IMR-90 (cell line): ENCODE data around the gene PTPRH. TPM values are rescaled to one million over a fixed set of nuclear protein-coding genes. Genes with fewer than 3 reads are reported as not detected.

Experiments used
- ATAC-seq: fragments of 200-7000 bp; cut with Tn5 transposase; 2 replicates; pipeline ENCODE4 v1.9.1; 2020; ENCODE audit warnings: low read depth, mild to moderate bottlenecking, moderate library complexity
- BruUV-seq: library from RNA; stranded (reverse); fragments of 400-500 nt; replicated peaks from 2 replicates; lab custom pipeline; 2021; lab: Mats Ljungman, UMichigan
- CTCF ChIA-PET: fragments of 300-600 bp; formaldehyde crosslinking; extraction: SDS; loops from one replicate; lab custom pipeline; 2021; ENCODE audit warnings: antibody characterized with exemption; lab: Yijun Ruan, JAX
- POLR2A ChIA-PET: fragments of 300-600 bp; sonication (Branson Sonifier 250); formaldehyde crosslinking; loops from one replicate; lab custom pipeline; 2022; ENCODE audit warnings: antibody characterized with exemption; ENCODE audit not compliant: unreplicated experiment; lab: Charles Lee
- DNase-seq: peaks from one replicate; pipeline ENCODE4 v3.0.0; 2013
- H2AFZ ChIP-seq: replicated peaks from 2 replicates; pipeline ENCODE3; 2013; ENCODE audit warnings: low read length, mild to moderate bottlenecking; ENCODE audit not compliant: poor library complexity
- H2AK5ac ChIP-seq: 2 replicates; pipeline ENCODE4 v1.6.1; 2013; ENCODE audit warnings: low read depth, low read length, inconsistent platforms
- H2AK9ac ChIP-seq: replicated peaks from 2 replicates; pipeline ENCODE3; 2013; ENCODE audit warnings: mild to moderate bottlenecking, low read depth, low read length, moderate library complexity; ENCODE audit not compliant: poor library complexity
- H2BK120ac ChIP-seq: 2 replicates; pipeline ENCODE4 v1.6.1; 2013; ENCODE audit warnings: low read depth, low read length, inconsistent platforms
- H2BK15ac ChIP-seq: 3 replicates; pipeline ENCODE4 v1.6.1; 2013; ENCODE audit warnings: low read depth, low read length, inconsistent platforms
- H2BK20ac ChIP-seq: 2 replicates; pipeline ENCODE4 v1.6.1; 2013; ENCODE audit warnings: low read depth, mild to moderate bottlenecking, inconsistent platforms, low read length, moderate library complexity
- H2BK5ac ChIP-seq: 2 replicates; pipeline ENCODE4 v1.6.1; 2013; ENCODE audit warnings: mild to moderate bottlenecking, low read depth, low read length, inconsistent platforms; ENCODE audit not compliant: poor library complexity, severe bottlenecking
- H3K14ac ChIP-seq: replicated peaks from 2 replicates; pipeline ENCODE4 v1.6.1; 2013; ENCODE audit warnings: low read depth, low read length, inconsistent platforms
- H3K18ac ChIP-seq: 2 replicates; pipeline ENCODE4 v1.6.1; 2013; ENCODE audit warnings: low read depth, low read length, control low read depth
- H3K23ac ChIP-seq: 2 replicates; pipeline ENCODE4 v1.6.1; 2013; ENCODE audit warnings: low read depth, low read length, inconsistent platforms
- H3K27ac ChIP-seq: 2 replicates; pipeline ENCODE4 v1.5.1; 2013; ENCODE audit warnings: mild to moderate bottlenecking, control low read depth, low read length; ENCODE audit not compliant: insufficient read depth
- H3K27me3 ChIP-seq: 2 replicates; pipeline ENCODE4 v1.6.1; 2013; ENCODE audit warnings: low read length; ENCODE audit not compliant: control insufficient read depth, insufficient read depth
- H3K36me3 ChIP-seq: 2 replicates; pipeline ENCODE4 v1.6.1; 2013; ENCODE audit warnings: low read length, mixed read lengths; ENCODE audit not compliant: control insufficient read depth, insufficient read depth
- H3K4ac ChIP-seq: 2 replicates; pipeline ENCODE4 v1.6.1; 2013; ENCODE audit warnings: low read depth, low read length, inconsistent platforms
- H3K4me1 ChIP-seq: 2 replicates; pipeline ENCODE4 v1.6.1; 2013; ENCODE audit warnings: low read length, mixed read lengths; ENCODE audit not compliant: control insufficient read depth, insufficient read depth
- H3K4me2 ChIP-seq: 2 replicates; pipeline ENCODE4 v1.6.1; 2013; ENCODE audit warnings: low read depth, mild to moderate bottlenecking, control low read depth, low read length, moderate library complexity
- H3K4me3 ChIP-seq: 2 replicates; pipeline ENCODE4 v1.5.1; 2013; ENCODE audit warnings: low read depth, mild to moderate bottlenecking, control low read depth, low read length, moderate library complexity; ENCODE audit not compliant: insufficient read depth
- H3K56ac ChIP-seq: 2 replicates; pipeline ENCODE4 v1.6.1; 2013; ENCODE audit warnings: low read length, inconsistent platforms; ENCODE audit not compliant: insufficient read depth; ENCODE audit errors: extremely low read depth
- H3K79me1 ChIP-seq, 2 experiments: 2 replicates each; pipeline ENCODE4 v1.6.1; 2013; ENCODE audit warnings: low read length in 2 of 2, inconsistent platforms in 1 of 2, low read depth in 1 of 2
- H3K9ac ChIP-seq: 2 replicates; pipeline ENCODE4 v1.6.1; 2013; ENCODE audit warnings: low read depth, low read length, control low read depth
- H3K9me1 ChIP-seq: 2 replicates; pipeline ENCODE4 v1.6.1; 2013; ENCODE audit warnings: low read length, inconsistent platforms; ENCODE audit not compliant: insufficient read depth
- H3K9me3 ChIP-seq: 2 replicates; pipeline ENCODE4 v1.6.1; 2013; ENCODE audit warnings: low read length; ENCODE audit not compliant: control insufficient read depth, insufficient read depth
- H4K20me1 ChIP-seq: 2 replicates; pipeline ENCODE4 v1.6.1; 2013; ENCODE audit warnings: low read length, inconsistent platforms; ENCODE audit not compliant: insufficient read depth
- H4K5ac ChIP-seq: 2 replicates; pipeline ENCODE4 v1.6.1; 2013; ENCODE audit warnings: mild to moderate bottlenecking, low read depth, low read length, control low read depth
- H4K8ac ChIP-seq, 2 experiments: 2 replicates each; pipeline ENCODE4 v1.6.1; 2013; ENCODE audit warnings: low read depth in 2 of 2, low read length in 2 of 2, control low read depth in 1 of 2, inconsistent platforms in 1 of 2
- H4K91ac ChIP-seq: 2 replicates; pipeline ENCODE4 v1.6.1; 2013; ENCODE audit warnings: low read depth, low read length, inconsistent platforms; ENCODE audit not compliant: insufficient read depth
- CHD1 ChIP-seq: IDR thresholded peaks from 2 replicates; pipeline ENCODE4 v1.6.1; 2012; ENCODE audit warnings: low read depth, low read length, improper control_type of control experiment
- MXI1 ChIP-seq: IDR thresholded peaks from 2 replicates; pipeline ENCODE4 v1.6.1; 2012; ENCODE audit warnings: low read depth, mild to moderate bottlenecking, low read length, moderate library complexity, borderline replicate concordance
- RFX5 ChIP-seq: IDR thresholded peaks from 2 replicates; pipeline ENCODE4 v1.8.0; 2012; ENCODE audit warnings: low read depth, mild to moderate bottlenecking, low read length, moderate library complexity
- SMC3 ChIP-seq: fragments of 150-350 bp; IDR thresholded peaks from 2 replicates; pipeline ENCODE4 v1.6.1; 2016; ENCODE audit warnings: low read depth, mild to moderate bottlenecking, antibody characterized with exemption, low read length, moderate library complexity
- WGBS, 2 experiments: methylation state at CpG; one replicate each; pipeline versions ENCODE4 v1.1.5 to v1.1.7; 2013; ENCODE audit warnings: missing lambda C conversion rate in 2 of 2; ENCODE audit not compliant: insufficient read length in 1 of 2; ENCODE audit errors: extremely low coverage in 2 of 2; 5-methylcytosine and 5-hydroxymethylcytosine counted together
- dilution Hi-C: fragments of 300-500 bp; cut with HindIII; formaldehyde crosslinking; loops from one replicate; pipeline ENCODE4 v1.14.3; 2018; ENCODE audit warnings: low sequenced_read_pairs; ENCODE audit not compliant: unreplicated experiment
- in situ Hi-C: fragments of 300-500 bp; cut with MboI; formaldehyde crosslinking; loops from 3 replicates; pipeline ENCODE4 v1.14.3; 2019; ENCODE audit warnings: low sequenced_read_pairs, inconsistent platforms, mixed read lengths
- intact Hi-C: fragments of 100-400 bp; cut with micrococcal nuclease; formaldehyde crosslinking; loops from 2 replicates; pipeline ENCODE4 v1.10.0; 2022
- polyA plus RNA-seq, 3 experiments: library from polyadenylated mRNA; depleted of rRNA; stranded (reverse); fragments of >200 nt; gene quantifications; 2 replicates each; pipeline ENCODE4 v1.2.3, GENCODE V29; 2012; ENCODE audit warnings: low replicate concordance in 1 of 3
- total RNA-seq: library from RNA; depleted of rRNA; stranded (reverse); fragments of >200 nt; gene quantifications from 2 replicates; pipeline ENCODE4 v1.2.3, GENCODE V29; 2012

PTPRH gene
- total and polyA plus RNA-seq, 2 of the 4 experiments (the other 2 are of a cell fraction), result 1.3 to 3.4 TPM

DNA sequence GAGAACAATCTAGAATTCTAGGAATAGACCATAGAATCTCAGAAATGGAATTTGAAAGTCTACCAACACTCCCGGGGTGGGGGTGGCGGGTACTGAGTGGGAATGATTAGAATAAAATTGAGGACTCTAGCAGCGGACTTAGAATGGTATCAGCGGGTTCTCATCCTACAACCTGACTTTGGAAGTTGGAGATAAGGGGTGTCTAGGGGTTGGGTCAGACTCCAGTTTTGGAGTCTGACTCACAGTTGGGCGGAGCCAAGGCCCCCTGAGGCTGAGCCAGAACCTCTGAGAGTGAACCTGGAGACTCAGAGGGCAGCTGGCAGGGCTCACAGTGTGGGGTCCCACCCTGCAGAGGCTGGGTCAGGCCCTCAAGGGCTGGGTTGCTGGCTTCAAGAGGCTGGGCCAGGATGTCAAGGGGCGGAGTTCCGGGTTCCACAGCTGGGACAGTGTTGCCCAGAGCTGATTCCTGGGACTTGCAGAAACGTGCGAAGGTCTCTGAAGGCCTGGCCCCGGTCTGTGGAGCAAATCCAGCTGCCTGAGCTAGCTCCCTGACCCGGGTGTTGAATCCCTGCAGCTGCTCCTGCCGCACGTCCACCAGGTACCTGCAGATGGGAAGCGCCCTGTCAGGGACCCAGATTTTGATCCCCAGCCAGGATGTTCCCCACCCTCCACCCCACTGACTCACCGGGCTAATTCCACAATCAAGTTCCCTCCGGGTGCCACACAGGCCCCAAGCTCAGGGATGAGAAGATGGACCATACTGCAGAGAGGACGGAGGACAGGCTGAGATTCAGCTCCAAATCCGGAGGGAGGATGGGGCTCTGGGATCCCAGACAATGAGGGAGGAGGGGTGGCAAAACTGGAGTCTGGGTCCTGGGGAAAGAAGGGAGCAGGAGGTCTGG lies 50.2 kb downstream of the PTPRH start:
- Histone ChIP-seq H3K4me1 (peaks cover 2% of the 10 kb centered on the region; the same call in 1 of the 2 replicates), H3K9me3 (no peaks in the 10 kb centered on the region), H4K5ac (no peak overlapping the region), H3K56ac (no peak overlapping the region), H3K14ac (no peak overlapping the region), H3K4ac (no peak overlapping the region), H3K9me1 (no peaks in the 10 kb centered on the region), H4K8ac (no peak overlapping the region), H3K27ac (no peak overlapping the region), H2BK15ac (no peak overlapping the region), H3K79me1 (no peaks in the 10 kb centered on the region), H3K4me2 (no peak overlapping the region), H3K18ac (no peak overlapping the region), H4K91ac (no peak overlapping the region), H2BK20ac (no peak overlapping the region), H2BK120ac (no peak overlapping the region), H3K27me3 (peaks cover 42% of the 10 kb centered on the region), H3K23ac (no peak overlapping the region), H3K36me3 (no peaks in the 10 kb centered on the region), H2AFZ (peak overlapping the region; percentile 59), H2AK5ac (no peak overlapping the region), H2BK5ac (no peak overlapping the region), H2AK9ac (no peak overlapping the region), H3K4me3 (no peak overlapping the region), H3K9ac (no peak overlapping the region), H4K20me1 (no peaks in the 10 kb centered on the region)
- CTCF ChIA-PET, result interaction anchor here (0.6 to 0.7 kb wide), 2 partner anchors 9 to 79 kb away, joined by 3 read pairs; no protein-coding TSS in a partner anchor
- DNase-seq (no peak), ATAC-seq (no peak; the same call in none of the 2 replicates)
- TF ChIP-seq CHD1 (no peak), MXI1 (no peak), RFX5 (no peak), SMC3 (no peak)
- in situ Hi-C loops (no loop called here), intact Hi-C loops (no loop called here), dilution Hi-C loops (no loop called here)
- 58% methylated on average over 13 of the region's 18 CpGs; no CpG with 5 or more reads in 1 of the 2 experiments for WGBS, 2 experiments
- no TSS peak for BruUV-seq
- POLR2A ChIA-PET, result interaction anchor here (0.6 kb wide), 1 partner anchor 249 kb away, joined by 4 read pairs; no protein-coding TSS in a partner anchor
